Panc1 (cell line): ENCODE data around the gene UBTD1. TPM values are rescaled to one million over a fixed set of nuclear protein-coding genes. Genes with fewer than 3 reads are reported as not detected.

Experiments used
- ATAC-seq: fragments of 200-7000 bp; cut with Tn5 transposase; 2 replicates; pipeline ENCODE4 v1.9.1; 2020; ENCODE audit warnings: mild to moderate bottlenecking, moderate library complexity
- BruUV-seq: library from RNA; stranded (reverse); fragments of 400-500 nt; replicated peaks from 2 replicates; lab custom pipeline; 2021; lab: Mats Ljungman, UMichigan
- CTCF ChIA-PET: fragments of 300-600 bp; sonication (Branson Sonifier 250); formaldehyde crosslinking; loops from one replicate; lab custom pipeline; 2022; ENCODE audit warnings: antibody characterized with exemption; lab: Charles Lee
- POLR2A ChIA-PET: fragments of 300-600 bp; sonication (Branson Sonifier 250); formaldehyde crosslinking; loops from one replicate; lab custom pipeline; 2022; ENCODE audit warnings: antibody characterized with exemption; lab: Charles Lee
- DNase-seq: peaks from one replicate; pipeline ENCODE4 v3.0.0-alpha.2; 2010; ENCODE audit warnings: low read depth, low spot score
- H3K27ac ChIP-seq: 2 replicates; pipeline ENCODE4 v1.5.1; 2011; ENCODE audit warnings: mild to moderate bottlenecking, low read length, inconsistent platforms
- H3K27me3 ChIP-seq: fragments of 200-500 bp; sonication (Bioruptor generic); 2 replicates; pipeline ENCODE4 v1.6.0; 2014; ENCODE audit warnings: low read length, inconsistent platforms; ENCODE audit not compliant: control insufficient read depth, insufficient read depth
- H3K36me3 ChIP-seq: fragments of 200-500 bp; sonication (Bioruptor generic); 2 replicates; pipeline ENCODE4 v1.5.1; 2014; ENCODE audit warnings: inconsistent platforms, mild to moderate bottlenecking, low read length, moderate library complexity; ENCODE audit not compliant: control insufficient read depth, insufficient read depth
- H3K4me1 ChIP-seq: 2 replicates; pipeline ENCODE4 v1.5.1; 2011; ENCODE audit warnings: inconsistent platforms, mild to moderate bottlenecking, low read length, moderate library complexity; ENCODE audit not compliant: control insufficient read depth, insufficient read depth
- H3K4me3 ChIP-seq, 2 experiments: 2 replicates each; pipeline ENCODE4 v1.5.1; 2011 to 2012; ENCODE audit warnings: low read depth in 2 of 2, low read length in 2 of 2, mild to moderate bottlenecking in 2 of 2, inconsistent platforms in 1 of 2, moderate library complexity in 1 of 2
- H3K9me3 ChIP-seq: fragments of 200-500 bp; sonication (Bioruptor generic); 2 replicates; pipeline ENCODE4 v1.5.1; 2014; ENCODE audit warnings: low read depth, mild to moderate bottlenecking, inconsistent platforms, low read length, moderate library complexity; ENCODE audit not compliant: control insufficient read depth, insufficient read depth
- POLR2AphosphoS5 ChIP-seq: IDR thresholded peaks from 2 replicates; pipeline ENCODE4 v1.6.1; 2012; ENCODE audit warnings: mild to moderate bottlenecking, low read depth, low read length, moderate library complexity
- SIN3A ChIP-seq: IDR thresholded peaks from 2 replicates; pipeline ENCODE4 v1.6.1; 2012; ENCODE audit warnings: low read depth, mild to moderate bottlenecking, low read length, moderate library complexity, borderline replicate concordance; ENCODE audit not compliant: insufficient read depth
- TCF7L2 ChIP-seq: IDR thresholded peaks from 2 replicates; pipeline ENCODE4 v1.6.1; 2011; ENCODE audit warnings: mild to moderate bottlenecking, low read depth, low read length, inconsistent platforms
- in situ Hi-C: cut with HindIII; loops from 2 replicates; pipeline ENCODE4 v1.10.0; 2016; ENCODE audit warnings: low sequenced_read_pairs, low pct_unique_long_range_greater_than_20kb
- intact Hi-C: fragments of 100-400 bp; cut with micrococcal nuclease; formaldehyde crosslinking; loops from one replicate; pipeline ENCODE4 v1.10.0; 2022; ENCODE audit not compliant: unreplicated experiment
- total RNA-seq: library from RNA; stranded (reverse); gene quantifications from one replicate; pipeline ENCODE4 v1.2.1, GENCODE V29; 2021; ENCODE audit not compliant: unreplicated experiment
- TF ChIP-seq, protein P1 (sequence below), 2 experiments: IDR thresholded peaks; 2 replicates each; pipeline ENCODE4 v1.6.1; 2011 to 2012; ENCODE audit warnings: low read depth in 2 of 2, control low read depth in 1 of 2, low read length in 1 of 2, mild to moderate bottlenecking in 1 of 2, moderate library complexity in 1 of 2; ENCODE audit not compliant: insufficient read depth in 1 of 2
- TF ChIP-seq, protein P2 (sequence below): fragments of 450-650 bp; IDR thresholded peaks from 2 replicates; pipeline ENCODE4 v1.5.1; 2017; ENCODE audit warnings: mild to moderate bottlenecking

The UBTD1 gene
- total RNA-seq, 1 experiment from 2014 or later = 55.6 TPM

GRCh38 chr10:97522937-97523336, 24.2 kb downstream of the UBTD1 start:
- DNase-seq (no peak), ATAC-seq (no peak)
- Histone ChIP-seq H3K4me3 (no peak overlapping the region), H3K36me3 (no peaks in the 10 kb centered on the region), H3K9me3 (no peaks in the 10 kb centered on the region), H3K27me3 (no peaks in the 10 kb centered on the region), H3K4me1 (peaks cover 16% of the 10 kb centered on the region), H3K27ac (no peak overlapping the region)
- intact Hi-C loops (no loop called here), in situ Hi-C loops (no loop called here)
- CTCF ChIA-PET = interaction anchor here (0.6 kb wide), 1 partner anchor 19 kb away, joined by 8 read pairs; no protein-coding TSS in a partner anchor
- no TSS peak for BruUV-seq
- TF ChIP-seq SIN3A = no peak
- TF ChIP-seq, protein P1, sequence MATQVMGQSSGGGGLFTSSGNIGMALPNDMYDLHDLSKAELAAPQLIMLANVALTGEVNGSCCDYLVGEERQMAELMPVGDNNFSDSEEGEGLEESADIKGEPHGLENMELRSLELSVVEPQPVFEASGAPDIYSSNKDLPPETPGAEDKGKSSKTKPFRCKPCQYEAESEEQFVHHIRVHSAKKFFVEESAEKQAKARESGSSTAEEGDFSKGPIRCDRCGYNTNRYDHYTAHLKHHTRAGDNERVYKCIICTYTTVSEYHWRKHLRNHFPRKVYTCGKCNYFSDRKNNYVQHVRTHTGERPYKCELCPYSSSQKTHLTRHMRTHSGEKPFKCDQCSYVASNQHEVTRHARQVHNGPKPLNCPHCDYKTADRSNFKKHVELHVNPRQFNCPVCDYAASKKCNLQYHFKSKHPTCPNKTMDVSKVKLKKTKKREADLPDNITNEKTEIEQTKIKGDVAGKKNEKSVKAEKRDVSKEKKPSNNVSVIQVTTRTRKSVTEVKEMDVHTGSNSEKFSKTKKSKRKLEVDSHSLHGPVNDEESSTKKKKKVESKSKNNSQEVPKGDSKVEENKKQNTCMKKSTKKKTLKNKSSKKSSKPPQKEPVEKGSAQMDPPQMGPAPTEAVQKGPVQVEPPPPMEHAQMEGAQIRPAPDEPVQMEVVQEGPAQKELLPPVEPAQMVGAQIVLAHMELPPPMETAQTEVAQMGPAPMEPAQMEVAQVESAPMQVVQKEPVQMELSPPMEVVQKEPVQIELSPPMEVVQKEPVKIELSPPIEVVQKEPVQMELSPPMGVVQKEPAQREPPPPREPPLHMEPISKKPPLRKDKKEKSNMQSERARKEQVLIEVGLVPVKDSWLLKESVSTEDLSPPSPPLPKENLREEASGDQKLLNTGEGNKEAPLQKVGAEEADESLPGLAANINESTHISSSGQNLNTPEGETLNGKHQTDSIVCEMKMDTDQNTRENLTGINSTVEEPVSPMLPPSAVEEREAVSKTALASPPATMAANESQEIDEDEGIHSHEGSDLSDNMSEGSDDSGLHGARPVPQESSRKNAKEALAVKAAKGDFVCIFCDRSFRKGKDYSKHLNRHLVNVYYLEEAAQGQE (IDR thresholded peaks at IDR 0.05; ENCODE audit: insufficient read depth in 1 of 2, low read depth in 2 of 2, low read length in 1 of 2) = no peak
- TF ChIP-seq TCF7L2 = no peak
- TF ChIP-seq, protein P2, sequence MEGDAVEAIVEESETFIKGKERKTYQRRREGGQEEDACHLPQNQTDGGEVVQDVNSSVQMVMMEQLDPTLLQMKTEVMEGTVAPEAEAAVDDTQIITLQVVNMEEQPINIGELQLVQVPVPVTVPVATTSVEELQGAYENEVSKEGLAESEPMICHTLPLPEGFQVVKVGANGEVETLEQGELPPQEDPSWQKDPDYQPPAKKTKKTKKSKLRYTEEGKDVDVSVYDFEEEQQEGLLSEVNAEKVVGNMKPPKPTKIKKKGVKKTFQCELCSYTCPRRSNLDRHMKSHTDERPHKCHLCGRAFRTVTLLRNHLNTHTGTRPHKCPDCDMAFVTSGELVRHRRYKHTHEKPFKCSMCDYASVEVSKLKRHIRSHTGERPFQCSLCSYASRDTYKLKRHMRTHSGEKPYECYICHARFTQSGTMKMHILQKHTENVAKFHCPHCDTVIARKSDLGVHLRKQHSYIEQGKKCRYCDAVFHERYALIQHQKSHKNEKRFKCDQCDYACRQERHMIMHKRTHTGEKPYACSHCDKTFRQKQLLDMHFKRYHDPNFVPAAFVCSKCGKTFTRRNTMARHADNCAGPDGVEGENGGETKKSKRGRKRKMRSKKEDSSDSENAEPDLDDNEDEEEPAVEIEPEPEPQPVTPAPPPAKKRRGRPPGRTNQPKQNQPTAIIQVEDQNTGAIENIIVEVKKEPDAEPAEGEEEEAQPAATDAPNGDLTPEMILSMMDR = no peak
- TF ChIP-seq POLR2AphosphoS5 = no peak
- POLR2A ChIA-PET = no interaction called here

- in situ Hi-C loops = no loop called here
- Histone ChIP-seq H3K36me3 (no peaks in the 10 kb centered on the region), H3K27ac (no peak overlapping the region), H3K4me1 (peaks cover 13% of the 10 kb centered on the region), H3K4me3 (no peak overlapping the region), H3K27me3 (no peaks in the 10 kb centered on the region), H3K9me3 (no peaks in the 10 kb centered on the region)
- intact Hi-C loops = no loop called here
- DNase-seq (no peak), ATAC-seq (no peak)
- CTCF ChIA-PET = interaction anchor here (0.6 kb wide), 1 partner anchor 13 kb away, joined by 4 read pairs; no protein-coding TSS in a partner anchor
- TF ChIP-seq SIN3A = no peak
- TF ChIP-seq, protein P2 = no peak
- no peak for TF ChIP-seq POLR2AphosphoS5
- TF ChIP-seq, protein P1 (IDR thresholded peaks at IDR 0.05; ENCODE audit: insufficient read depth in 1 of 2, low read depth in 2 of 2, low read length in 1 of 2) = no peak
- no peak for TF ChIP-seq TCF7L2
- POLR2A ChIA-PET = no interaction called here
- BruUV-seq = no TSS peak
Measured at GRCh38 chr10:97525086-97525485, 26.4 kb downstream of the UBTD1 start.
